PC-3 (cell line): ENCODE data around the gene PTPRD. TPM values are rescaled to one million over a fixed set of nuclear protein-coding genes. Genes with fewer than 3 reads are reported as not detected.

Experiments
- ATAC-seq: fragments of 200-7000 bp; cut with Tn5 transposase; 2 replicates; pipeline ENCODE4 v1.9.1; 2020; ENCODE audit warnings: mild to moderate bottlenecking, moderate library complexity
- BruUV-seq: library from RNA; stranded (reverse); fragments of 400-500 nt; replicated peaks from 2 replicates; lab custom pipeline; 2021; lab: Mats Ljungman, UMichigan
- CTCF ChIA-PET: fragments of 300-600 bp; sonication (Branson Sonifier 250); formaldehyde crosslinking; loops from one replicate; lab custom pipeline; 2022; ENCODE audit warnings: antibody characterized with exemption; lab: Charles Lee
- POLR2A ChIA-PET: fragments of 300-600 bp; sonication (Branson Sonifier 250); formaldehyde crosslinking; loops from one replicate; lab custom pipeline; 2022; ENCODE audit warnings: antibody characterized with exemption; ENCODE audit not compliant: unreplicated experiment; lab: Charles Lee
- DNase-seq: peaks from one replicate; pipeline ENCODE4 v3.0.0-alpha.2; 2015
- H2AFZ ChIP-seq: fragments of 300-600 bp; sonication (generic); 2 replicates; pipeline ENCODE4 v1.6.0; 2016; ENCODE audit warnings: antibody characterized with exemption, low read length
- H3F3A ChIP-seq: fragments of 300-600 bp; sonication (generic); one replicate; pipeline ENCODE4 v1.6.0; 2017; ENCODE audit warnings: antibody characterized with exemption, low read length, control low read depth, mild to moderate bottlenecking; ENCODE audit not compliant: unreplicated experiment
- H3K27ac ChIP-seq: fragments of 300-600 bp; sonication (generic); 2 replicates; pipeline ENCODE4 v1.5.1; 2016; ENCODE audit warnings: mild to moderate bottlenecking, low read length
- H3K27me3 ChIP-seq: fragments of 300-600 bp; sonication (generic); 2 replicates; pipeline ENCODE4 v1.6.1; 2016; ENCODE audit warnings: low read length, mixed read lengths
- H3K36me3 ChIP-seq: fragments of 300-600 bp; sonication (generic); 2 replicates; pipeline ENCODE4 v1.6.1; 2016; ENCODE audit warnings: low read depth, mixed run types, low read length, mixed read lengths
- H3K4me1 ChIP-seq: fragments of 300-600 bp; sonication (generic); 2 replicates; pipeline ENCODE4 v1.5.1; 2016; ENCODE audit warnings: low read length; ENCODE audit not compliant: insufficient read depth
- H3K4me2 ChIP-seq: fragments of 300-600 bp; sonication (generic); 2 replicates; pipeline ENCODE4 v1.6.0; 2016; ENCODE audit warnings: low read length
- H3K4me3 ChIP-seq: fragments of 300-600 bp; sonication (generic); 2 replicates; pipeline ENCODE4 v1.5.1; 2016; ENCODE audit warnings: mild to moderate bottlenecking, low read length, mixed read lengths
- H3K79me2 ChIP-seq: fragments of 300-600 bp; sonication (generic); 2 replicates; pipeline ENCODE4 v1.6.1; 2017; ENCODE audit warnings: low read length, mixed read lengths
- H3K9ac ChIP-seq: fragments of 300-600 bp; sonication (generic); 2 replicates; pipeline ENCODE4 v1.6.0; 2016; ENCODE audit warnings: mild to moderate bottlenecking, low read length
- H3K9me2 ChIP-seq: fragments of 300-600 bp; sonication (generic); replicated peaks from 2 replicates; pipeline ENCODE4 v1.6.1; 2016; ENCODE audit warnings: mixed run types, low read length, mixed read lengths
- H3K9me3 ChIP-seq: fragments of 300-600 bp; sonication (generic); 2 replicates; pipeline ENCODE4 v1.6.1; 2016; ENCODE audit warnings: low read length, mixed read lengths
- H4K20me1 ChIP-seq: fragments of 300-600 bp; sonication (generic); 2 replicates; pipeline ENCODE4 v1.6.1; 2016; ENCODE audit warnings: low read length, mixed read lengths
- EZH2 ChIP-seq: fragments of 300-600 bp; sonication (generic); IDR thresholded peaks from one replicate; pipeline ENCODE4 v1.6.1; 2017; ENCODE audit warnings: antibody characterized with exemption, mild to moderate bottlenecking, low read length; ENCODE audit not compliant: unreplicated experiment
- EZH2phosphoT487 ChIP-seq: fragments of 300-600 bp; sonication (generic); IDR thresholded peaks from 2 replicates; pipeline ENCODE4 v1.6.1; 2018; ENCODE audit warnings: mild to moderate bottlenecking, antibody characterized with exemption, low read length, borderline replicate concordance
- intact Hi-C: fragments of 100-400 bp; cut with micrococcal nuclease; formaldehyde crosslinking; loops from 2 replicates; pipeline ENCODE4 v1.9.0; 2023
- total RNA-seq: library from RNA; depleted of rRNA; stranded (reverse); fragments of >200 nt; gene quantifications from 2 replicates; pipeline ENCODE4 v1.2.3, GENCODE V29; 2014
- TF ChIP-seq, protein P1 (sequence below): fragments of 300-600 bp; sonication (generic); conservative IDR thresholded peaks from 2 replicates; pipeline ENCODE4 v1.5.1; 2017; ENCODE audit warnings: antibody characterized with exemption, low read depth, mild to moderate bottlenecking, low read length

Gene PTPRD
- total RNA-seq, 1 experiment from 2014 or later = not detected

DNA sequence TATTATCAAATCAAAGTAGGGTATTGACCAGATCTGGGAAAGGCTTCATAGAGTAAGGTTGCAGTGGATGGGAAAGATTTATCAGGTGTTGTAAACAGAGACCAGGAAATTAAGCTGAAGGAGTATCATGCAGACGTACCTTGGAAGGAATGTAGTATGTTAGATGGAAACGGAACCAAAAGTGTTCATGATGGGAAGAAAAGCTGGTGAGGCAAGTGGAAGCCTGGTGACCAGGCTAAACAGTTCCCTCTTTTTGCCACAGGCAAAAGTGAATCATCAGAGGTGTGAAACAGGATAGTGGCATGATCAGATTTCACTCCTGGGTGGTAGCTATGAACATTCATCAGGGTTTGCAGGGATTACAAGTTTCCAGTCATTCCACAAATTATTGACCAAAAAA, 2033.1 kb downstream of the PTPRD start:
- H3K4me1 ChIP-seq = no peaks in the 10 kb centered on the region
- no peaks in the 10 kb centered on the region for H3K9me3 ChIP-seq
- no peak overlapping the region for H2AFZ ChIP-seq
- DNase-seq = no peak
- no peaks in the 10 kb centered on the region for H3F3A ChIP-seq
- no peak overlapping the region for H3K4me3 ChIP-seq
- ATAC-seq = no peak
- intact Hi-C loops = no loop called here
- BruUV-seq = no TSS peak
- H3K9me2 ChIP-seq = no peaks in the 10 kb centered on the region
- TF ChIP-seq EZH2phosphoT487 = no peak
- no peak for TF ChIP-seq EZH2
- TF ChIP-seq, protein P1, sequence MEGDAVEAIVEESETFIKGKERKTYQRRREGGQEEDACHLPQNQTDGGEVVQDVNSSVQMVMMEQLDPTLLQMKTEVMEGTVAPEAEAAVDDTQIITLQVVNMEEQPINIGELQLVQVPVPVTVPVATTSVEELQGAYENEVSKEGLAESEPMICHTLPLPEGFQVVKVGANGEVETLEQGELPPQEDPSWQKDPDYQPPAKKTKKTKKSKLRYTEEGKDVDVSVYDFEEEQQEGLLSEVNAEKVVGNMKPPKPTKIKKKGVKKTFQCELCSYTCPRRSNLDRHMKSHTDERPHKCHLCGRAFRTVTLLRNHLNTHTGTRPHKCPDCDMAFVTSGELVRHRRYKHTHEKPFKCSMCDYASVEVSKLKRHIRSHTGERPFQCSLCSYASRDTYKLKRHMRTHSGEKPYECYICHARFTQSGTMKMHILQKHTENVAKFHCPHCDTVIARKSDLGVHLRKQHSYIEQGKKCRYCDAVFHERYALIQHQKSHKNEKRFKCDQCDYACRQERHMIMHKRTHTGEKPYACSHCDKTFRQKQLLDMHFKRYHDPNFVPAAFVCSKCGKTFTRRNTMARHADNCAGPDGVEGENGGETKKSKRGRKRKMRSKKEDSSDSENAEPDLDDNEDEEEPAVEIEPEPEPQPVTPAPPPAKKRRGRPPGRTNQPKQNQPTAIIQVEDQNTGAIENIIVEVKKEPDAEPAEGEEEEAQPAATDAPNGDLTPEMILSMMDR = no peak
- ChIA-PET CTCF (no interaction called here), POLR2A (no interaction called here)
- H3K27ac ChIP-seq = no peak overlapping the region
- no peaks in the 10 kb centered on the region for H3K36me3 ChIP-seq
- H3K9ac ChIP-seq = no peak overlapping the region
- no peak overlapping the region for H3K4me2 ChIP-seq
- no peaks in the 10 kb centered on the region for H3K27me3 ChIP-seq
- H3K79me2 ChIP-seq = no peaks in the 10 kb centered on the region
- H4K20me1 ChIP-seq = no peaks in the 10 kb centered on the region

DNA sequence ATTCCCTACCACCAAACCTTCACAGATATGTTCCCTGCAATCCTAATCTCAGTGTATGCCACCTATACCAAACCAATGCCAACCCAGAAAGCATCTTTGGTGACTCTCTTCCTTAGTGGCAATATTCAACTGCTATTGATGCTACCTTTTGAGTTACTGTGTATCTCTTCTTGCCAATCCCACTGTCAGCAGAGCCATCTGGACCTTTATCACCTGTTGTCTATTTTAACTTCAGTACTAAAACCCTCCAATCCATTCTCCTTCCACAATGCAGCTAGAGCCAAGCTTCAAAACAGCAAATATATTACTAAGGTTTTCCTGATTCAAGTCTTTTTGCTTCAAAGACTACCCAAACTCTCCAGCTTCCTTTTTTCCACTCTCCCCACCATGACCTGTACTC, 2036.1 kb downstream of the PTPRD start:
- no peak overlapping the region for H3K9ac ChIP-seq
- no peak for ATAC-seq
- H3K27ac ChIP-seq = no peak overlapping the region
- no peaks in the 10 kb centered on the region for H3K36me3 ChIP-seq
- H3K79me2 ChIP-seq = no peaks in the 10 kb centered on the region
- ChIA-PET POLR2A (no interaction called here), CTCF (no interaction called here)
- no TSS peak for BruUV-seq
- no peaks in the 10 kb centered on the region for H3F3A ChIP-seq
- H3K4me2 ChIP-seq = no peak overlapping the region
- no peak overlapping the region for H3K4me3 ChIP-seq
- no peak overlapping the region for H2AFZ ChIP-seq
- no peaks in the 10 kb centered on the region for H4K20me1 ChIP-seq
- no peaks in the 10 kb centered on the region for H3K4me1 ChIP-seq
- intact Hi-C loops = no loop called here
- H3K9me2 ChIP-seq = no peaks in the 10 kb centered on the region
- H3K27me3 ChIP-seq = no peaks in the 10 kb centered on the region
- H3K9me3 ChIP-seq = no peaks in the 10 kb centered on the region
- DNase-seq = no peak
- TF ChIP-seq EZH2 (no peak), EZH2phosphoT487 (no peak)
- TF ChIP-seq, protein P1 = no peak

DNA sequence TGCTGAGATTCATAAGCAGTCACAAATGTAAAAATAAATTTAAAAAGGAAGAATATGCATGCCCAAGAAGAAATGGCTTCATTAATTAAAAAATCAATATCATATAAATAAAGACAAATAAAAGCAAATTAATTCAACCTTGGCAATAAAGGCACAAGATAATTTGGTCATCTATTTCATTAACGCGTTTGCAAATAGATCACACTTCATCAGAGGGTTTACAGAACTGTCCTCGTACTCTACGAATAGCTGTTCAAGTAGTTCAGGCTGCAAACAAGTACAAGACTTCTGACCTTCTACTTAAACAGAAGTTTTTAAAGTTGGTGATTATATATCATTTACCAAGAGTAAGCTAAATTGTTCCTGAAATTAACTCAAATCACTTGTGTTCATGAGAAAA, 2038.0 kb downstream of the PTPRD start:
- Histone ChIP-seq H3K4me1 (no peaks in the 10 kb centered on the region), H3K4me3 (no peak overlapping the region), H3K36me3 (no peaks in the 10 kb centered on the region), H3K27ac (no peak overlapping the region), H3K79me2 (no peaks in the 10 kb centered on the region), H3K27me3 (no peaks in the 10 kb centered on the region), H3K9me2 (no peaks in the 10 kb centered on the region), H3K9ac (no peak overlapping the region), H2AFZ (no peak overlapping the region), H3K4me2 (no peak overlapping the region), H3F3A (no peaks in the 10 kb centered on the region), H4K20me1 (no peaks in the 10 kb centered on the region), H3K9me3 (no peaks in the 10 kb centered on the region)
- intact Hi-C loops = no loop called here
- no TSS peak for BruUV-seq
- no peak for TF ChIP-seq EZH2
- no peak for TF ChIP-seq EZH2phosphoT487
- TF ChIP-seq, protein P1 = no peak
- DNase-seq = no peak
- ChIA-PET CTCF (no interaction called here), POLR2A (no interaction called here)
- ATAC-seq = no peak
